PFSK-1 (cell line): ENCODE measurements around the gene TPGS2.

Source experiments
- POLR2AphosphoS5 ChIP-seq: IDR thresholded peaks from 2 replicates; pipeline ENCODE4 v1.6.1; 2012; ENCODE audit warnings: low read depth, mild to moderate bottlenecking, control low read depth, low read length, moderate library complexity
- REST ChIP-seq, 2 experiments: IDR thresholded peaks; 2 replicates each; pipeline versions ENCODE4 v1.6.1 to v1.8.0; 2011 to 2012; ENCODE audit warnings: low read depth in 2 of 2, low read length in 2 of 2, control low read depth in 1 of 2, inconsistent platforms in 1 of 2, mild to moderate bottlenecking in 1 of 2, moderate library complexity in 1 of 2; ENCODE audit not compliant: insufficient read depth in 1 of 2
- SIN3A ChIP-seq: IDR thresholded peaks from 2 replicates; pipeline ENCODE4 v1.6.1; 2012; ENCODE audit warnings: mild to moderate bottlenecking, low read length, moderate library complexity, borderline replicate concordance; ENCODE audit not compliant: insufficient read depth
- TAF1 ChIP-seq: IDR thresholded peaks from 2 replicates; pipeline ENCODE4 v1.6.1; 2012; ENCODE audit warnings: low read length, control low read depth, borderline replicate concordance; ENCODE audit not compliant: insufficient read depth

DNA sequence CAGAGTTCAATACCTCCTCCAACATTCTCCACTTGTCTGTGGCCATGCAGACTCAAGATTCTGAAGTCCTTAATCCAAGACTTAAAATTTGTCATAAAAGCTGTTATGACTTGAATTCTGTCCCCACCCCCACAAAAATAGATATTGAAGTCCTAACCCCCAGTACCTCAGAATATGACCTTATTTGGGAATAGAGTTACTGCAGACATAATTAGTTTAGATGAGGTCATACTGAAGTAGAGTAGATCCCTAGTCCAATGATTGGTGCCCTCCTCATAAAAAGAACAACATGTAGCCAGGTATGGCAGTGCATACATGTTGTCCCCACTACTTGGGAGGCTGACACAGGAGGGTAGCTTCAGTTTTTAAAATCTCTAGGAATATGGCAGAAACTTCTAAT, 9.2 kb downstream of the TPGS2 start:
- TF ChIP-seq POLR2AphosphoS5 = no peak
- no peak for TF ChIP-seq SIN3A
- TF ChIP-seq TAF1 = no peak
- no peak for TF ChIP-seq REST (IDR thresholded peaks at IDR 0.05; ENCODE audit: insufficient read depth in 1 of 2, low read depth in 2 of 2, low read length in 2 of 2)
